ENCODE measurements around the gene RELA. TPM values are rescaled to one million over a fixed set of nuclear protein-coding genes. Genes with fewer than 3 reads are reported as not detected.

RELA gene
- total RNA-seq, 2 donors from 2014 or later = 85.2 to 96.4 TPM

GRCh38 chr11:65612691-65613090, 50.0 kb downstream of the RELA start:
- Mint-ChIP-seq H3K4me3 (peak overlapping the region; percentile 91), H3K27ac (peak overlapping the region; percentile 87 to 93), H3K27me3 (no peaks in the 10 kb centered on the region), H3K36me3 (peaks cover 10% of the 10 kb centered on the region), H3K9me3 (no peaks in the 10 kb centered on the region), H3K4me1 (ENCODE audit: low read depth in 2 of 2) (peaks cover 39 to 44% of the 10 kb centered on the region in 2 donors)
- ATAC-seq (no peak), DNase-seq (ENCODE audit: low spot score) (no peak)

- H3K4me1 Mint-ChIP-seq (ENCODE audit: low read depth in 2 of 2) = peaks cover 35 to 43% of the 10 kb centered on the region in 2 donors
- H3K4me3 Mint-ChIP-seq = peak overlapping the region; percentile 91
- H3K36me3 Mint-ChIP-seq = peaks cover 10% of the 10 kb centered on the region
- H3K9me3 Mint-ChIP-seq = no peaks in the 10 kb centered on the region
- ATAC-seq = no peak
- no peaks in the 10 kb centered on the region for H3K27me3 Mint-ChIP-seq
- DNase-seq (ENCODE audit: low spot score) = no peak
- H3K27ac Mint-ChIP-seq = peak overlapping the region; percentile 87 to 93
These were observed 50.7 kb downstream of the RELA start for GRCh38 chr11:65611758-65612603.

GRCh38 chr11:65611028-65611757, 51.5 kb downstream of the RELA start:
- Mint-ChIP-seq H3K9me3 (no peaks in the 10 kb centered on the region), H3K27me3 (no peaks in the 10 kb centered on the region), H3K4me3 (peak overlapping the region; percentile 27), H3K4me1 (ENCODE audit: low read depth in 2 of 2) (peaks cover 27 to 35% of the 10 kb centered on the region in 2 donors), H3K36me3 (peaks cover 4% of the 10 kb centered on the region), H3K27ac (peak overlapping the region; percentile 87 to 89)
- DNase-seq (ENCODE audit: low spot score) = no peak
- ATAC-seq = no peak

- ATAC-seq (no peak), DNase-seq (ENCODE audit: low spot score) (no peak)
- Mint-ChIP-seq H3K27ac (peak overlapping the region; percentile 87 to 89), H3K9me3 (no peaks in the 10 kb centered on the region), H3K4me1 (ENCODE audit: low read depth in 2 of 2) (peaks cover 26 to 35% of the 10 kb centered on the region in 2 donors), H3K27me3 (no peaks in the 10 kb centered on the region), H3K36me3 (peaks cover 4% of the 10 kb centered on the region), H3K4me3 (peak overlapping the region; percentile 22)
These were observed 52.3 kb downstream of the RELA start for GRCh38 chr11:65610404-65610803.

GRCh38 chr11:65609665-65610064, 53.1 kb downstream of the RELA start:
- Mint-ChIP-seq H3K9me3 (no peaks in the 10 kb centered on the region), H3K4me1 (ENCODE audit: low read depth in 2 of 2) (peaks cover 26 to 35% of the 10 kb centered on the region in 2 donors), H3K27ac (peak overlapping the region; percentile 87 to 89), H3K4me3 (no peak overlapping the region), H3K27me3 (no peaks in the 10 kb centered on the region), H3K36me3 (peaks cover 4% of the 10 kb centered on the region)
- DNase-seq (ENCODE audit: low spot score) (no peak), ATAC-seq (no peak)

- Mint-ChIP-seq H3K27ac (peak overlapping the region; percentile 57 to 89), H3K4me3 (peak overlapping the region; percentile 1), H3K9me3 (no peaks in the 10 kb centered on the region), H3K36me3 (peaks cover 4% of the 10 kb centered on the region), H3K27me3 (no peaks in the 10 kb centered on the region), H3K4me1 (ENCODE audit: low read depth in 2 of 2) (peaks cover 26 to 33% of the 10 kb centered on the region in 2 donors)
- no peak for DNase-seq (ENCODE audit: low spot score)
- ATAC-seq = no peak
These were observed 53.5 kb downstream of the RELA start for GRCh38 chr11:65609229-65609628.

- Mint-ChIP-seq H3K4me3 (no peak overlapping the region), H3K4me1 (ENCODE audit: low read depth in 2 of 2) (peaks cover 25 to 26% of the 10 kb centered on the region in 2 donors), H3K27ac (no peak overlapping the region), H3K9me3 (no peaks in the 10 kb centered on the region), H3K27me3 (no peaks in the 10 kb centered on the region), H3K36me3 (peaks cover 4% of the 10 kb centered on the region)
- ATAC-seq (no peak), DNase-seq (ENCODE audit: low spot score) (no peak)
These were observed 54.9 kb downstream of the RELA start for GRCh38 chr11:65607614-65608426.

- Mint-ChIP-seq H3K27ac (no peak overlapping the region), H3K9me3 (no peaks in the 10 kb centered on the region), H3K4me1 (ENCODE audit: low read depth in 2 of 2) (peaks cover 20% of the 10 kb centered on the region in 2 donors), H3K27me3 (no peaks in the 10 kb centered on the region), H3K36me3 (no peaks in the 10 kb centered on the region), H3K4me3 (no peak overlapping the region)
- DNase-seq (ENCODE audit: low spot score) (no peak), ATAC-seq (peak in 1 of 2 donors; percentile 46)
These were observed 55.7 kb downstream of the RELA start for GRCh38 chr11:65606876-65607613.

GRCh38 chr11:65604258-65604657, 58.5 kb downstream of the RELA start:
- Mint-ChIP-seq H3K36me3 (no peaks in the 10 kb centered on the region), H3K4me3 (no peak overlapping the region), H3K27me3 (no peaks in the 10 kb centered on the region), H3K4me1 (ENCODE audit: low read depth in 2 of 2) (peaks cover 4 to 7% of the 10 kb centered on the region in 2 donors), H3K9me3 (no peaks in the 10 kb centered on the region), H3K27ac (no peak overlapping the region)
- ATAC-seq (no peak), DNase-seq (ENCODE audit: low spot score) (no peak)

Other genes starting within 250 kb of the RELA start
- 100 to 1,000 TPM; 432 to 571 TPM for gene NEAT1, start 240.1 kb downstream of the RELA start, total RNA-seq
- 1,000 to 10,000 TPM; 6,610 to 7,236 TPM for gene MALAT1, start 163.9 kb downstream of the RELA start, total RNA-seq
- gene SCYL1, start 137.8 kb downstream of the RELA start, total RNA-seq = 100 to 1,000 TPM in 1 of 2 donors, 10 to 100 TPM in 1; 84.5 to 112 TPM
- gene LTBP3, start 104.6 kb downstream of the RELA start, total RNA-seq = 10 to 100 TPM; 42.3 to 60.2 TPM
- 10 to 100 TPM; 55.8 to 89.3 TPM for gene ZNRD2, start 92.4 kb downstream of the RELA start, total RNA-seq
- gene FAM89B, start 90.4 kb downstream of the RELA start, total RNA-seq = 10 to 100 TPM; 38.0 to 71.5 TPM
- 100 to 1,000 TPM; 156 to 188 TPM for gene EHBP1L1, start 86.9 kb downstream of the RELA start, total RNA-seq
- 1 to 10 TPM; 2.3 to 2.8 TPM for gene KCNK7, start 67.1 kb downstream of the RELA start, total RNA-seq
- 10 to 100 TPM; 81.1 to 83.3 TPM for gene MAP3K11, start 48.7 kb downstream of the RELA start, total RNA-seq
- gene PCNX3, start 47.1 kb downstream of the RELA start, total RNA-seq = 10 to 100 TPM; 65.1 to 96.9 TPM
- gene SIPA1, start 24.8 kb downstream of the RELA start, total RNA-seq = 100 to 1,000 TPM; 139 to 140 TPM
- gene KAT5, start 49.3 kb upstream of the RELA start, total RNA-seq = 10 to 100 TPM; 77.5 to 82.9 TPM
- gene RNASEH2C, start 57.9 kb upstream of the RELA start, total RNA-seq = 100 to 1,000 TPM in 1 of 2 donors, 10 to 100 TPM in 1; 87.3 to 138 TPM
- gene AP5B1, start 118.1 kb upstream of the RELA start, total RNA-seq = 10 to 100 TPM; 15.8 to 25.4 TPM
- gene OVOL1, start 124.1 kb upstream of the RELA start, total RNA-seq = not detected
- gene SNX32, start 171.0 kb upstream of the RELA start, total RNA-seq = 1 to 10 TPM in 1 of 2 donors, under 1 TPM in 1; 0.52 to 1.0 TPM
- 1,000 to 10,000 TPM; 1,401 to 1,644 TPM for gene CFL1, start 195.3 kb upstream of the RELA start, total RNA-seq
- 100 to 1,000 TPM in 1 of 2 donors, 10 to 100 TPM in 1; 85.7 to 109 TPM for gene MUS81, start 197.5 kb upstream of the RELA start, total RNA-seq
- gene EFEMP2, start 209.9 kb upstream of the RELA start, total RNA-seq = 10 to 100 TPM in 1 of 2 donors, 1 to 10 TPM in 1; 7.5 to 10.6 TPM
- 100 to 1,000 TPM; 124 to 886 TPM for gene CTSW, start 216.9 kb upstream of the RELA start, total RNA-seq
- 100 to 1,000 TPM in 1 of 2 donors, 10 to 100 TPM in 1; 76.6 to 157 TPM for gene FIBP, start 225.6 kb upstream of the RELA start, total RNA-seq
- gene CCDC85B, start 227.8 kb upstream of the RELA start, total RNA-seq = 10 to 100 TPM; 44.6 to 89.8 TPM
- 10 to 100 TPM in 1 of 2 donors, 1 to 10 TPM in 1; 7.9 to 18.1 TPM for gene FOSL1, start 237.5 kb upstream of the RELA start, total RNA-seq